ENCODE measurements around the gene TTC28.

DNA sequence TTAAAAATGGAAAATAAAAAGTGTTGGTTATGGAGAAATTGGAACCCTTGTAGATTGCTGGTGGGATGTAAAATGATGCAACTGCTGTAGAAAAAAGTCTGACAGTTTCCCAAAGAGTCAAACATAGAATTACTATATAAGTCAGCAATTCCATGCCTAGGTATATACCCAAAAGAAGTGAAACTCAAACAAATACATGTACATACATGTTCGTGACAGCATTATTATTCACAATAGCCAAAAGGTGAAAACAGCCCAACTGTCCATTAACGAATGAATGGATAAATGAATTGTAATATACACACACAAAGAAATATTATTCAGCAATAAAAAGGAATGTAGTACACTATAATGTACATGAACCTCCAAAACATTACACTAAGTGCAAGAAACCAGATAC, 116.0 kb downstream of the TTC28 start:
- TF ChIP-seq, protein P1, sequence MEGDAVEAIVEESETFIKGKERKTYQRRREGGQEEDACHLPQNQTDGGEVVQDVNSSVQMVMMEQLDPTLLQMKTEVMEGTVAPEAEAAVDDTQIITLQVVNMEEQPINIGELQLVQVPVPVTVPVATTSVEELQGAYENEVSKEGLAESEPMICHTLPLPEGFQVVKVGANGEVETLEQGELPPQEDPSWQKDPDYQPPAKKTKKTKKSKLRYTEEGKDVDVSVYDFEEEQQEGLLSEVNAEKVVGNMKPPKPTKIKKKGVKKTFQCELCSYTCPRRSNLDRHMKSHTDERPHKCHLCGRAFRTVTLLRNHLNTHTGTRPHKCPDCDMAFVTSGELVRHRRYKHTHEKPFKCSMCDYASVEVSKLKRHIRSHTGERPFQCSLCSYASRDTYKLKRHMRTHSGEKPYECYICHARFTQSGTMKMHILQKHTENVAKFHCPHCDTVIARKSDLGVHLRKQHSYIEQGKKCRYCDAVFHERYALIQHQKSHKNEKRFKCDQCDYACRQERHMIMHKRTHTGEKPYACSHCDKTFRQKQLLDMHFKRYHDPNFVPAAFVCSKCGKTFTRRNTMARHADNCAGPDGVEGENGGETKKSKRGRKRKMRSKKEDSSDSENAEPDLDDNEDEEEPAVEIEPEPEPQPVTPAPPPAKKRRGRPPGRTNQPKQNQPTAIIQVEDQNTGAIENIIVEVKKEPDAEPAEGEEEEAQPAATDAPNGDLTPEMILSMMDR (IDR thresholded peaks at IDR 0.05; ENCODE audit: insufficient read depth, low read depth, low read length) = no peak
- no peak for TF ChIP-seq EZH2 (IDR thresholded peaks at IDR 0.05; ENCODE audit: insufficient read depth, low read length)
